Right ventricle myocardium inferior (tissue), 1 donor: ENCODE data around the gene UBE4A. TPM values are rescaled to one million over a fixed set of nuclear protein-coding genes. Genes with fewer than 3 reads are reported as not detected.

ENCODE experiments used
- ATAC-seq: fragments of 200-7000 bp; cut with Tn5 transposase; one replicate; pipeline ENCODE4 v1.9.1; 2020; ENCODE audit warnings: mild to moderate bottlenecking, moderate library complexity
- DNase-seq: peaks from one replicate; pipeline ENCODE4 v3.0.0; 2021; ENCODE audit errors: missing footprints
- intact Hi-C: fragments of 100-400 bp; cut with DNase I; formaldehyde crosslinking; loops from one replicate; pipeline ENCODE4 v1.11.0; 2022
- total RNA-seq: library from RNA; stranded (reverse); fragmentation: NEBNext Ultra II Directional; extraction: Animal tissue kit (Norgen Biotek cat#: 25700); gene quantifications from one replicate; pipeline ENCODE4 v1.2.1, GENCODE V29; 2021
- donor health status: DM: no; HTN: yes; CAD: no; lungs with severe emphysema.

UBE4A gene
- total RNA-seq, 1 donor from 2014 or later, result 32.0 TPM

GRCh38 chr11:118434123-118434552, 74.7 kb downstream of the UBE4A start:
- intact Hi-C loops, result no loop called here
- no peak for ATAC-seq
- no peak for DNase-seq

- peak; percentile 70 for DNase-seq
- intact Hi-C loops, result no loop called here
- no peak for ATAC-seq
Measured at GRCh38 chr11:118434553-118435289, 75.3 kb downstream of the UBE4A start.

GRCh38 chr11:118435290-118435892, 76.0 kb downstream of the UBE4A start:
- intact Hi-C loops, result no loop called here
- DNase-seq, result peak; percentile 78
- ATAC-seq, result peak; percentile 12

GRCh38 chr11:118435893-118436624, 76.7 kb downstream of the UBE4A start, which contains the start of gene KMT2A:
KMT2A (plus strand) TSS chr11:118436492; CDS start chr11:118436513, 21 bp downstream.
- ATAC-seq (peak; percentile 95), DNase-seq (peak; percentile 98)
- intact Hi-C loops, result loop anchor here (1.0 kb wide), 1 partner anchor 35 kb away; the partner anchor contains the start of gene ATP5MG

GRCh38 chr11:118436639-118437207, 77.3 kb downstream of the UBE4A start:
- peak; percentile 67 for DNase-seq
- no peak for ATAC-seq
- intact Hi-C loops, result loop anchor here (1.0 kb wide), 1 partner anchor 35 kb away; the partner anchor contains the start of gene ATP5MG

- ATAC-seq, result no peak
- DNase-seq, result no peak
- intact Hi-C loops, result no loop called here
Measured at GRCh38 chr11:118437208-118438125, 78.1 kb downstream of the UBE4A start.

GRCh38 chr11:118438314-118438931, 79.0 kb downstream of the UBE4A start:
- ATAC-seq, result no peak
- intact Hi-C loops, result no loop called here
- DNase-seq, result no peak

- no peak for DNase-seq
- intact Hi-C loops, result no loop called here
- ATAC-seq, result no peak
Measured at GRCh38 chr11:118439646-118440045, 80.2 kb downstream of the UBE4A start.

GRCh38 chr11:118441770-118442275, 82.4 kb downstream of the UBE4A start:
- ATAC-seq, result no peak
- DNase-seq, result no peak
- intact Hi-C loops, result no loop called here

- intact Hi-C loops, result no loop called here
- DNase-seq (no peak), ATAC-seq (no peak)
Measured at GRCh38 chr11:118442301-118442700, 82.9 kb downstream of the UBE4A start.

- DNase-seq (no peak), ATAC-seq (no peak)
- intact Hi-C loops, result no loop called here
Measured at GRCh38 chr11:118442908-118443589, 83.6 kb downstream of the UBE4A start.

- no peak for ATAC-seq
- intact Hi-C loops, result no loop called here
- no peak for DNase-seq
Measured at GRCh38 chr11:118443590-118444218, 84.3 kb downstream of the UBE4A start.

GRCh38 chr11:118447423-118447822, 88.0 kb downstream of the UBE4A start:
- ATAC-seq (no peak), DNase-seq (no peak)
- intact Hi-C loops, result no loop called here

GRCh38 chr11:118448294-118448693, 88.9 kb downstream of the UBE4A start:
- intact Hi-C loops, result no loop called here
- DNase-seq (no peak), ATAC-seq (no peak)
